ENCODE data around the gene IL17C.
A peak's percentile ranks its signal among the peaks of the same experiment; 100 is the strongest.
"Not testable (repeated sequence)": the region's sequence is repeated elsewhere in the genome, so short reads cannot be mapped to it uniquely, and the experiment has no call there.

IL17C gene

DNA sequence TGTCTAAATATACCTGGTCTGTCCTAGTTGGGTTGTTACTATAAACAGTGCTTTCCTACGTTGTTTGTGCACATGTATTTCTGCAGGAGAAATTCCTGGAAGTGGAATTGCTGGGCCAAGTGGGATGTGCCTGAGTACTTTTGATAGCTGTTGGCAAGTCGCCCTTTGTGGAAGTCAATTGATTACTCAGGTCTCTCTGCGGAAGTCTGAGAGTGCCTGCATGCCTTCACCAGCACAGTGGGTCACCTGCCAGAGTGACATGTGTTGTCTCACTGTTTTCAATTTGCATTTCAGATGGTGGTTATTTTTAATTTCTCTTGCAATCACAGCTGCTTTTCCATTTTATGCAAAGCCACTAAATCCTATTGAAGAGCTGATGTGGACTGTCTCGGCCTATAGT is 26.8 kb downstream of the IL17C start:
- in situ Hi-C loops (cut with HindIII; ENCODE audit: low pct_unique_long_range_greater_than_20kb, low sequenced_read_pairs), result no loop called here
- no peak for DNase-seq (ENCODE audit: low read depth in 1 of 2, low spot score in 1 of 2)
- TF ChIP-seq JUND (IDR thresholded peaks at IDR 0.05; ENCODE audit: low read depth), result no peak

DNA sequence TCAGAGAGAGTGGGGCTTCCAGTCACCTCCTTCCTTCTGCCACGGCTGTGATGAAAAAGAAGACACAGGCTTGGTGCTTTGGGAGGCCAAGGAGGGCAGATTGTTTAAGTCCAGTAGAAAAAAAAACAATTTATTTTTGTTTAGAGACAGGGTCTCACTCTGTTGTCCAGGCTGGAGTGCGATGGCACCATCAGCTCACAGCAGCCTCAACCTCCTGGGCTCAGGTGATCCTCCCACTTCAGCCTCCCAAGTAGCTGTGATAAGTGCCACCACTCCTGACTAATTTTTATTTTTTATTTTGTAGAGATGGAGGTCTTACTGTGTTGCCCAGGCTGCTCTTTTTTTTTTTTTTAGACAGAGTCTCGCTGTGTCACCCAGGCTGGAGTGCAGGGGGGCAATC is 27.2 kb downstream of the IL17C start:
- TF ChIP-seq JUND (IDR thresholded peaks at IDR 0.05; ENCODE audit: low read depth), result no peak
- in situ Hi-C loops (cut with HindIII; ENCODE audit: low pct_unique_long_range_greater_than_20kb, low sequenced_read_pairs), result no loop called here
- no peak for DNase-seq (ENCODE audit: low read depth in 1 of 2, low spot score in 1 of 2)

DNA sequence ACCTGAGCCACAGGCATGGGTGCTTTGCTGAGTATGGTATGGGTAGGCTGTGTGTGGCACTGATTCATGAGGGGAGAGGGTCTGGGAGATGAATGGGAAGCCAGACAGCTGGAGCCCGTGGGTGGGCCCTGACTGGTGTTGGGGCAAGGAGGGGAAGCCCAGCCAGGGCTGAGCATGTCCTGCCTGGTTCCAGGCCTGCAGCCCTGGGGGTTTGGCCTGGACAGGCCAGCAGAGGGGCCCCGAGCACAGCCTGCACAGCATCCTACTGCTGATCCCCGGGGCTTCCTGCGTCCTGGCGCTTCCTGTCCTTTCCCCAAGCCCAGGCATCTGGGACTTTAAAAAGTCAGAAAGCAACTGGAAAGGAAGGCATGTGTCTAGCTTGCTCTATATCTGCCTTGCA is 29.1 kb downstream of the IL17C start:
- TF ChIP-seq JUND (IDR thresholded peaks at IDR 0.05; ENCODE audit: low read depth), result no peak
- in situ Hi-C loops (cut with HindIII; ENCODE audit: low pct_unique_long_range_greater_than_20kb, low sequenced_read_pairs), result no loop called here

DNA sequence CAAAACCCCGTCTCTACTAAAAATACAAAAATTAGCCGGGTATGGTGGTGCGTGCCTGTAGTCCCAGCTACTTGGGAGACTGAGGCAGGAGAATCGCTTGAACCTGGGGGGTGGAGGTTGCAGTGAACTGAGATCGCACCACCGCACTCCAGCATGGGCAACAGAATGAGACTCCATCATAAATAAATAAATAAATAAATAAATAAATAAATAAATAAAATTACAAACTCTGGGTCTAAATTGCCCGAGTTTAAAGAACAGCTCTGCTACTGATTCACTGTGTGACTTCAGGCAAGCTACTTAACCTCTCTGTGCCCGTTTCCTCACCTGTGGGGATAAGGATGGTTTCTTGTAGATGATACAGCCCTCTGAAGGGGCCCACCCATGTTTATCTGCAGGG is 31.1 kb downstream of the IL17C start:
- DNase-seq (ENCODE audit: low read depth in 1 of 2, low spot score in 1 of 2); in situ Hi-C loops (cut with HindIII; ENCODE audit: low pct_unique_long_range_greater_than_20kb, low sequenced_read_pairs): not testable (repeated sequence)

More for the DNA sequence above, 29.1 kb downstream of the IL17C start:
- DNase-seq (ENCODE audit: low read depth in 1 of 2, low spot score in 1 of 2), result no peak

DNA sequence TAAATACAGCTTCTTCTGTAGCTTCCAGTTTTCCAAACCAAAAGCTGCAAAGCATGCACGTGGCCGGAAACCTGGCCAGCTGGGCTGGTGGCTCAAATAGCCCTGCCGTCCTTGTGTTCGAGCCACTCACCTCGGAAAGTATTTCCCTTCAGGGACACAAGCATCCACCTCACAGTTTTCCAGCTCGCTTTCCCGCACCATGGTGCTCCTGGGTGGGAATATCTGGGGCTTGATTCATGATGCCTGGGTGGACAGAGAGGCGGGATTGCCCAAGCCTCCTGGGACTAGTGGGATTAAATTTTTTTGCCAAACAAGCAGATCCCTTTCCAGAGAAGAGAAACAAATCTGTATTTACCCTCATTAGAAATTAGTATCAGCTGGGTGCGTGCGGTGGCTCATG is 31.6 kb downstream of the IL17C start:
- no peak for TF ChIP-seq JUND (IDR thresholded peaks at IDR 0.05; ENCODE audit: low read depth)
- in situ Hi-C loops (cut with HindIII; ENCODE audit: low pct_unique_long_range_greater_than_20kb, low sequenced_read_pairs), result no loop called here
- DNase-seq (ENCODE audit: low read depth in 1 of 2, low spot score in 1 of 2), result no peak

DNA sequence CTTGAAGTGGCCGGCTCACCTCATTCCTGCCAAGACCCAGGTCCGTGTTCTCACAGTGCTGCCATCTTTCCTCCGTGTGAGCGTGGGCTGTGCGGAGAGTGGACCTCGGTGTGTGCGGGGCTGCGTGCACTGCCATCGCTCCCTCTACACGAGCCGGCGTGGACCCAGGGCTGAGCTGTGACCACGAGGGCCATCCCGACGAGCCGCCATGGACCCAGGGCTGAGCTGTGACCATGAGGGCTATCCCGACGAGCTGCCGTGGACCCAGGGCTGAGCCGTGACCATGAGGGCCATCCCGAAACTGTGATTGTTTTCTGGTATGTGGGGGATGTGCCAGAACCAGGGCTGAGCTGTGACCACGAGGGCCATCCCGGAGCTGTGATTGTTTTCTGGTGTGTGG is 33.4 kb downstream of the IL17C start:
- DNase-seq (ENCODE audit: low read depth in 1 of 2, low spot score in 1 of 2), result no peak
- in situ Hi-C loops (cut with HindIII; ENCODE audit: low pct_unique_long_range_greater_than_20kb, low sequenced_read_pairs), result no loop called here
- no peak for TF ChIP-seq JUND (IDR thresholded peaks at IDR 0.05; ENCODE audit: low read depth)

DNA sequence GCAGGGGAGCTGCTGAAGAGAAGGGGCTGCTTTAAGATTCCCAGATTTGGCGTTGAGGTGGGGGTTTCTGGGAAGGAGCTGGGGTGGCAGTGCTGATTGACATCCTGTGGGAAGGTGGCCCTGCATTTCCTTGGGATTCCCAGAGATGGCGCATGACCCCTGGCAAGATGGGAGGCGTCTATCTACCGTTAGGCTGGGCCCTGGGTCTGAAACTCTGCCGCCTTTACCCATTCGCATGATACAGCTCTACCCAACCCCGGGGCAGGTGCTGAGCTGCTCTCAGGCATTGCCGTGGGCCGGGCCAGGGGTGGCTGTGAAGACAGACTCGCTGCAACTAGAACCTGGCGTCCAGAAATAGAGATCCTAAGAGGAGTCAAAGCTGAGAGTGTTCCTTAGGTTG is 34.4 kb downstream of the IL17C start:
- peak in 1 of 2 experiments; percentile 44 for DNase-seq (ENCODE audit: low read depth in 1 of 2, low spot score in 1 of 2)
- in situ Hi-C loops (cut with HindIII; ENCODE audit: low pct_unique_long_range_greater_than_20kb, low sequenced_read_pairs), result no loop called here
- TF ChIP-seq JUND (IDR thresholded peaks at IDR 0.05; ENCODE audit: low read depth), result no peak

DNA sequence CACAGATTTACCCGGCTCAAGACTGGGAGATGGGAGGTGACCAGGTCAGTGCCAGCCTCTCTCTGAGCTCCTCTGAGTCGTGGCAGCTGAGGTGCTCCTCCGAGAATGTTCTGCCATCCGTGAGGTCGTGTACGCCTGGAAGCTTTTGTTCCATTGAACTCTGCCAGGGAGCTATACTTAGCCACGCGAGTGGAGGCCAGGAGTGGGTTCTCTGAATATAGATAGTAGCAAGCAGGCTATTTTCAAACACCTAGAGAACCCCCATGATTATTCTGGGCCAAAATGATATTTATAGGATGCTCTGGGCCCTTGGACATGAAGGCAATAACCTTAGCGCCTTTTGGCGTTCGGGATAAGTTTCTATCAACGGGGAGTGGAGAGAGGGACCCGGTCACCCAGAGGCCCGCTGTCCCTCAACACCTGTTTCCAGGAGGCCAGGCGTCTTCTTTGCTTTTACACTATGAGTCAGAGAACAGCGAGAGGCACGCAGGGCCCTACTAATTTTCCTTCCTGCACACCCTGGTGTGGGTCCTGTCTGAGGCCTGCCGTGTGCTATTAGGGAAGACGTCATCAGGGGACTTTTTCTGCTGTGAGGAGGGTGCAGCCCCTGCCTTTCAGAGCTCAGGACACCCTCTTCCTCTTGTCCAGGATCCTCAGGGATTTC is 35.5 kb downstream of the IL17C start:
- TF ChIP-seq JUND (IDR thresholded peaks at IDR 0.05; ENCODE audit: low read depth), result no peak
- in situ Hi-C loops (cut with HindIII; ENCODE audit: low pct_unique_long_range_greater_than_20kb, low sequenced_read_pairs), result no loop called here
- DNase-seq (ENCODE audit: low read depth in 1 of 2, low spot score in 1 of 2), result no peak

DNA sequence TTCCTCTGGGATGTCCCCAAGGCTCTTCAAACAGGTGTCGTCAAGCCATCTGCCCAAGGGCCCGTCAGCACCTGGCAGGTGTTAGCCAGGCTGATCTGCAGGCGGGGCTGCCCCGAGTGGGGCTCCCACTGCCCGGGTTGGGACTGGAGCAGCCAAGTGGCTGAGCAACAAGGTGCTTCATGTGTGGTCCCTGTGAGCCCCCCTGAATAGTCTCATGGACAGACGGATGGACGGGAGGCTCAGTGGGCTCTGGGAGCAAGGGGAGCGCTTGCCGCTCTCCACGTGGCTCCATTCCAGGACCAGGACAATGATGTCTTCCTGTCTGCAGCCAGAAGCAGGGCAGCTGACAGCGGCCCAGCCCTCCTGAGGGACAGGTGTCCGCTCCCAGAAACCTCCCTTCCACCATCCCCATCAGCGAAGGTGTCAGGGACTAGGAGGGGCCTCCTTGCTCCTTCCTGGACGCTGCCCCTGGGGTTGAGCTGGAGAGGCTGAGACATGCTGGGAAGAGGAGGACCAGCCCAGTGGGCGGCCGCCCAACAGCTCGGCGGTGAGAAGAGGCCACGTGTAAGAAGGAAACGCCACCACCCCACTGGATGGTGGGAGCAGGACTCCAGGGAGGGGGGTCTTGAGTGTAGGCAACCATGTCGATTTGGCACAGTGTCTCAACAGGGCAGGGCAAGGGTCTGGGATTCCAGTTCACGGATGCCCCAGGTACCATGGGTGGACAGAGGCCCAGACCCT is 38.3 kb downstream of the IL17C start:
- no peak for DNase-seq (ENCODE audit: low read depth in 1 of 2, low spot score in 1 of 2)
- TF ChIP-seq JUND (IDR thresholded peaks at IDR 0.05; ENCODE audit: low read depth), result no peak
- in situ Hi-C loops (cut with HindIII; ENCODE audit: low pct_unique_long_range_greater_than_20kb, low sequenced_read_pairs), result no loop called here

DNA sequence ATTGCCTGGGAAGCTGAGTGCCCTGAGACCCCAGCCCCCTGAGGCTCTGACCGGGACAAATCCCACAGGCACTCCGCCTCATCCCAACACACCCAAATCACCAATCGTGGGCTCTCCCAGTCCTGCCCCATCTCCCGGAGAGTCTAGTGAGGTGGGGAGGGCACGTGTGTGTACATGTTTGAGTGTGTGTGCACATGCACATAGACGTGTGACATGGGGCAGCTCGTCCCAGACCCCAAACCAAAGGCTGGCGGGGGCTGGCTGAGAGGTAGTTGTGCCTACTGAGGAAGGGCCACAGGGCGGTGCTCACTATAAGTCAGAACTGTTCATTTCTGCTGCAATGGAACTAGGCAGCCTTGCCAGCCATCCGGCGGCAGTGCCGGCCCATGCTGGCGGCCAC is 39.3 kb downstream of the IL17C start:
- TF ChIP-seq JUND (IDR thresholded peaks at IDR 0.05; ENCODE audit: low read depth), result no peak
- in situ Hi-C loops (cut with HindIII; ENCODE audit: low pct_unique_long_range_greater_than_20kb, low sequenced_read_pairs), result no loop called here
- DNase-seq (ENCODE audit: low read depth in 1 of 2, low spot score in 1 of 2), result no peak

DNA sequence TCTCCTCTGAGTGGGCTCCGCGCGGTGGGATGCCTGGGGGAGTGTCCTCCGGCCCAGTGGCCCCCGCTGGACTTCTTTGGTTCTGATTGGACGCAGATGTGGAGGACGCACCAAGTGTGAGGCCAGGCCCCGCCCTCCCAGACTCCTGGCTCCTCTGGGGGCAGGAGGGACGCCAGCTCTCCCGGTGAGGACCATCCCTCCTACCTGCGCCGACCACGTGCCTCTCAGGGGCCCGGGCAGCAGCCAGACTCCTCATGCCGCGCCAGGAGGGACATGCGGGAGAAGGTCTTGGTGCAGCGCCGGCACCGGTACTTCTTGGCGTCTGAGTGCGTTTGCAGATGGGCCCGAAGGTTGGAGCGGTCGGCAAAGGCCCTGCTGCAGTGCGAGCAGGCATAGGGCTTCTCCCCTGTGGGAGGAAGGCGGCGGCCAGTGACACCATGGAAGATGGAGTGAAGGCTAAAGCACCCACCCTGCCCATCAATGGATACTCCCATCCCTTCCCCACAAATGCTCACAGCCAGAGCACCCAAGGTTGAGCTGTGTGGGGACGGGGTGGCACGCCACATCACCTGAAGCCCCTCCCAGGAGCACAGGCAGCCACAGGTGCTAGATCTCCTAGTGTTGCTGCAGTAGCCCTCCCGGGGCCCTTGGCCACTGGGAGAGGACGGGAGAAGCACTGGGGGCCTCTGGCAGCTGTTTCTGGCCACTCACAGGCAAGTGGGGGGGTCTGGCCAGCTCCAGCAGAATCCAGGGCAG is 40.0 kb downstream of the IL17C start:
- no peak for DNase-seq (ENCODE audit: low read depth in 1 of 2, low spot score in 1 of 2)
- in situ Hi-C loops (cut with HindIII; ENCODE audit: low pct_unique_long_range_greater_than_20kb, low sequenced_read_pairs), result no loop called here
- no peak for TF ChIP-seq JUND (IDR thresholded peaks at IDR 0.05; ENCODE audit: low read depth)

DNA sequence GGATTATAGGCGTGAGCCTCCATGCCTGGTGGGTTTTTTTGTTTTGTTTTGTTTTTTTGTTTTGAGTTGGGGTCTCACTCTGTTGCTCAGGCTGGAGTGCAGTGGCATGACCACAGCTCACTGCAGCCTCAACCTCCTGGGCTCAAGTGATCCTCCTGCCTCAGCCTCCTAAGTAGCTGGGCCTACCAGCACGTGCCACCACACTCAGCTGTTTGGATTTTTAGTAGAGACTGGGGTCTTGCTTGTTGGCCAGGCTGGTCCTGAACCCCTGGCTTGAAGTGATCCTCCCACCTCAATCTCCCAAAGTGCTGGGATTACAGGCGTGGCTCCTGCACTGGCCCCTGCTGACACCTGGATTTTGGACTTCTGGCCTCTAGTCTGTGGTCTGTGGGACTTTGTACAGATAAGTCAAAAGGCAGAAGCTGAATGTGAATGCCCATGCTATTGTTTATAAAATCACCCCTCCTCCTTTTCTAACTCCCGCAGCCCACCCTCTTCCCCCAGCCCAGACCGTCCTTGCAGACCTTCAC is 42.2 kb downstream of the IL17C start:
- in situ Hi-C loops (cut with HindIII; ENCODE audit: low pct_unique_long_range_greater_than_20kb, low sequenced_read_pairs), result no loop called here
- no peak for DNase-seq (ENCODE audit: low read depth in 1 of 2, low spot score in 1 of 2)
- no peak for TF ChIP-seq JUND (IDR thresholded peaks at IDR 0.05; ENCODE audit: low read depth)

Measured in T47D (cell line).